Keratinocyte (primary cell): ENCODE measurements around the gene GNA14.

Experiments used
- CTCF ChIP-seq, 3 experiments: IDR thresholded peaks in 1 of 3; conservative IDR thresholded peaks in 1 of 3; optimal IDR thresholded peaks in 1 of 3; 2 replicates in 2 of 3; 3 replicates in 1 of 3; pipeline versions ENCODE3 to v1.5.1; 2011; ENCODE audit warnings: low read length in 3 of 3, mild to moderate bottlenecking in 3 of 3, moderate library complexity in 2 of 3, control low read depth in 1 of 3, inconsistent platforms in 1 of 3; ENCODE audit not compliant: insufficient read depth in 2 of 3; ENCODE audit errors: extremely low read depth in 1 of 3
- EZH2 ChIP-seq: IDR thresholded peaks from one replicate; pipeline ENCODE4 v1.6.1; 2012; ENCODE audit warnings: inconsistent platforms, mild to moderate bottlenecking, low read length, moderate library complexity

DNA sequence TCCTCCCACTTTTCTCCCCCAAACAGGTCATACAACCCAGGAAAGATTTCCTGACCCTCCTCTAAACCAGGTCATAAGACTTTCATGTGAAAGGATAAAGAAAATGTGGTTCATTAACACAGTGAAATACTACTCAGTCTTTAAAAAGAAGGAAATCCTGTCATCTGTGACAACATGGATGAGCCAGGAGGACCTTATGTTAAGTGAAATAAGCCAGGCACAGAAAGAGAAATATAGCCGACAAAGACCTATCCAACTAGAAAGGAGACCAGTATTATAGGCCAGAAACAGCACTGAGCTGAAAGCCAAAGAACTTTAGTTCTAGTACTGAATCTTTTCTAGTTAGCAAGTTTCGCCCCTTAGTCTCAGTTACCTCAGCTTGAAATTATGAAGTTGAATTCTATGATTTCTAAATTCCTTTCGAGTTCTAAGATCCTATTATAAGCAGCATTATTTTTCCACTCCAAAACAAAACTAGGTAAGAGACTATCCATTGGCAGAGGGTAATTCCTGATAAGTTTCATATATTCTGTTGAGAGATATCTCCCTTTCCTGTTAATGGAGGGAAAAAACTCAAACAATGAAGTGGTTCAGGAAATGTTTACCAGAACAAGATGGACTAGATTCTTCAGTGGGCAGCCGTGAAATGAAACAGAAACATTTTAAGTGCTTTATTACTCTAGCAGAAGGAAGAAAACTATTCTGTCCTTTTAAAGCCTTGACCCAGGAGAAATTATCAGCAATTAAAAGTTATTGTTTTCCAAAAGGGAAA lies 42.5 kb downstream of the GNA14 start:
- TF ChIP-seq CTCF (optimal IDR thresholded peaks at IDR 0.05 in 1 of 3, IDR thresholded peaks at IDR 0.05 in 1 of 3, conservative IDR thresholded peaks at IDR 0.05 in 1 of 3; ENCODE audit: extremely low read depth in 1 of 3, insufficient read depth in 2 of 3, low read length in 3 of 3) (no peak), EZH2 (no peak)
